Mononuclear cell (primary cell): ENCODE data around the gene APOBEC3A. TPM values are rescaled to one million over a fixed set of nuclear protein-coding genes. Genes with fewer than 3 reads are reported as not detected.
A peak's percentile ranks its signal among the peaks of the same experiment; 100 is the strongest.

ENCODE experiments used
- H3K27me3 ChIP-seq: 2 replicates; pipeline ENCODE4 v1.6.0; 2011; ENCODE audit warnings: low read length, control low read depth; ENCODE audit not compliant: insufficient read depth
- H3K4me1 ChIP-seq: 2 replicates; pipeline ENCODE4 v1.5.1; 2011; ENCODE audit warnings: mild to moderate bottlenecking, low read length, control low read depth; ENCODE audit not compliant: insufficient read depth
- H3K4me3 ChIP-seq: 2 replicates; pipeline ENCODE4 v1.5.1; 2011; ENCODE audit warnings: mild to moderate bottlenecking, low read length, moderate library complexity
- H3K9me3 ChIP-seq: 2 replicates; pipeline ENCODE4 v1.5.1; 2011; ENCODE audit warnings: low read depth, mild to moderate bottlenecking, control low read depth, low read length
- total RNA-seq: library from RNA; depleted of rRNA; stranded (reverse); fragments of >200 nt; gene quantifications from one replicate; pipeline ENCODE4 v1.2.3, GENCODE V29; 2012

Gene APOBEC3A
- 42.5 TPM for total RNA-seq

- Histone ChIP-seq H3K4me3 (peak within 1 kb of the TSS; percentile 22), H3K4me1 (peaks cover 74% of the 10 kb centered on the region), H3K9me3 (no peaks in the 10 kb centered on the region), H3K27me3 (no peaks in the 10 kb centered on the region)
Observed at GRCh38 chr22:38957046-38957770, at the start of gene APOBEC3A. Gene APOBEC3A (plus strand): TSS chr22:38957609. CDS start chr22:38957692, 83 bp downstream.

- Histone ChIP-seq H3K4me3 (no peak overlapping the region), H3K4me1 (no peaks in the 10 kb centered on the region), H3K27me3 (no peaks in the 10 kb centered on the region), H3K9me3 (no peaks in the 10 kb centered on the region)
Observed at GRCh38 chr22:38907767-38908166, 49.6 kb upstream of the APOBEC3A start.

GRCh38 chr22:38911434-38911833, 46.0 kb upstream of the APOBEC3A start:
- no peaks in the 10 kb centered on the region for H3K4me1 ChIP-seq
- no peaks in the 10 kb centered on the region for H3K9me3 ChIP-seq
- no peaks in the 10 kb centered on the region for H3K27me3 ChIP-seq
- no peak overlapping the region for H3K4me3 ChIP-seq

- H3K4me1 ChIP-seq = no peaks in the 10 kb centered on the region
- peaks cover 4% of the 10 kb centered on the region for H3K27me3 ChIP-seq
- H3K4me3 ChIP-seq = no peak overlapping the region
- no peaks in the 10 kb centered on the region for H3K9me3 ChIP-seq
Observed at GRCh38 chr22:38919631-38920190, 37.7 kb upstream of the APOBEC3A start.

- H3K9me3 ChIP-seq = no peaks in the 10 kb centered on the region
- H3K27me3 ChIP-seq = peaks cover 16% of the 10 kb centered on the region
- no peaks in the 10 kb centered on the region for H3K4me1 ChIP-seq
- H3K4me3 ChIP-seq = no peak overlapping the region
Observed at GRCh38 chr22:38921120-38921519, 36.3 kb upstream of the APOBEC3A start.

- Histone ChIP-seq H3K9me3 (no peaks in the 10 kb centered on the region), H3K4me1 (no peaks in the 10 kb centered on the region), H3K27me3 (peaks cover 16% of the 10 kb centered on the region), H3K4me3 (no peak overlapping the region)
Observed at GRCh38 chr22:38921806-38922205, 35.6 kb upstream of the APOBEC3A start.

GRCh38 chr22:38923463-38924346, 33.7 kb upstream of the APOBEC3A start:
- Histone ChIP-seq H3K4me3 (no peak overlapping the region), H3K9me3 (no peaks in the 10 kb centered on the region), H3K27me3 (peaks cover 16% of the 10 kb centered on the region), H3K4me1 (peaks cover 6% of the 10 kb centered on the region)

- H3K4me3 ChIP-seq = no peak overlapping the region
- peaks cover 6% of the 10 kb centered on the region for H3K4me1 ChIP-seq
- no peaks in the 10 kb centered on the region for H3K9me3 ChIP-seq
- peaks cover 16% of the 10 kb centered on the region for H3K27me3 ChIP-seq
Observed at GRCh38 chr22:38924347-38924952, 33.0 kb upstream of the APOBEC3A start.

GRCh38 chr22:38925571-38926041, 31.8 kb upstream of the APOBEC3A start:
- H3K9me3 ChIP-seq = no peaks in the 10 kb centered on the region
- H3K4me1 ChIP-seq = peaks cover 6% of the 10 kb centered on the region
- H3K27me3 ChIP-seq = peaks cover 16% of the 10 kb centered on the region
- no peak overlapping the region for H3K4me3 ChIP-seq

GRCh38 chr22:38927033-38927781, 30.2 kb upstream of the APOBEC3A start:
- Histone ChIP-seq H3K4me3 (no peak overlapping the region), H3K9me3 (no peaks in the 10 kb centered on the region), H3K4me1 (peaks cover 6% of the 10 kb centered on the region), H3K27me3 (peaks cover 16% of the 10 kb centered on the region)

GRCh38 chr22:38930512-38930911, 26.9 kb upstream of the APOBEC3A start:
- Histone ChIP-seq H3K9me3 (no peaks in the 10 kb centered on the region), H3K27me3 (peaks cover 4% of the 10 kb centered on the region), H3K4me1 (peaks cover 6% of the 10 kb centered on the region), H3K4me3 (no peak overlapping the region)

- H3K4me3 ChIP-seq = no peak overlapping the region
Observed at GRCh38 chr22:38935023-38935422, 22.4 kb upstream of the APOBEC3A start.

GRCh38 chr22:38935616-38936015, 21.8 kb upstream of the APOBEC3A start:
- peaks cover 2% of the 10 kb centered on the region for H3K4me1 ChIP-seq
- H3K9me3 ChIP-seq = no peaks in the 10 kb centered on the region
- H3K4me3 ChIP-seq = no peak overlapping the region
- no peaks in the 10 kb centered on the region for H3K27me3 ChIP-seq

More at GRCh38 chr22:38935023-38935422, 22.4 kb upstream of the APOBEC3A start:
- Histone ChIP-seq H3K27me3 (no peaks in the 10 kb centered on the region), H3K9me3 (no peaks in the 10 kb centered on the region), H3K4me1 (no peaks in the 10 kb centered on the region)

- no peak overlapping the region for H3K4me3 ChIP-seq
Observed at GRCh38 chr22:38936562-38936961, 20.8 kb upstream of the APOBEC3A start.

More at GRCh38 chr22:38936562-38936961, 20.8 kb upstream of the APOBEC3A start:
- no peaks in the 10 kb centered on the region for H3K9me3 ChIP-seq
- peaks cover 11% of the 10 kb centered on the region for H3K4me1 ChIP-seq
- no peaks in the 10 kb centered on the region for H3K27me3 ChIP-seq
